Testis (tissue), 2 donors: ENCODE data around the gene CLEC10A.

Experiments
- CTCF ChIP-seq, 3 experiments: fragments of 450-650 bp in 2 of 3; fragments of 200-600 bp in 1 of 3; sonication (generic) in 1 of 3; IDR thresholded peaks; one replicate each; pipeline ENCODE4 v1.5.1; 2016 to 2019; ENCODE audit warnings: antibody characterized with exemption in 3 of 3, mild to moderate bottlenecking in 2 of 3, moderate library complexity in 1 of 3
- POLR2A ChIP-seq: fragments of 450-650 bp; IDR thresholded peaks from one replicate; pipeline ENCODE4 v1.6.1; 2017; ENCODE audit warnings: antibody characterized with exemption, mild to moderate bottlenecking, moderate library complexity

GRCh38 chr17:7095625-7096024 lies 15.6 kb upstream of the CLEC10A start:
- TF ChIP-seq POLR2A (no peak), CTCF (IDR thresholded peaks at IDR 0.05) (no peak)
